GM12891 (cell line): ENCODE results near the gene IL13RA2.

Experiments
- DNase-seq: peaks from one replicate; pipeline ENCODE4 v3.0.0; 2011; ENCODE audit warnings: low spot score; ENCODE audit not compliant: insufficient read length
- FAIRE-seq: peaks from 2 replicates; lab custom pipeline; 2011; peaks lifted over from hg19 to GRCh38; lab: Jason Lieb, UNC
- PAX5 ChIP-seq: IDR thresholded peaks from 2 replicates; pipeline ENCODE4 v1.6.1; 2011; ENCODE audit warnings: low read length, moderate library complexity, mild to moderate bottlenecking; ENCODE audit not compliant: insufficient read depth, severe bottlenecking
- POLR2A ChIP-seq: IDR thresholded peaks from 2 replicates; pipeline ENCODE4 v1.6.1; 2011; ENCODE audit warnings: low read depth, low read length, control low read depth
- POLR2AphosphoS5 ChIP-seq: IDR thresholded peaks from 2 replicates; pipeline ENCODE4 v1.6.1; 2011; ENCODE audit warnings: low read depth, low read length, control low read depth
- POU2F2 ChIP-seq: IDR thresholded peaks from 2 replicates; pipeline ENCODE4 v1.6.1; 2011; ENCODE audit warnings: low read depth, mild to moderate bottlenecking, control low read depth, low read length, moderate library complexity
- SPI1 ChIP-seq: IDR thresholded peaks from 2 replicates; pipeline ENCODE4 v1.6.1; 2011; ENCODE audit warnings: low read depth, low read length, control low read depth
- TAF1 ChIP-seq: IDR thresholded peaks from 2 replicates; pipeline ENCODE4 v1.6.1; 2011; ENCODE audit warnings: low read depth, low read length, control low read depth

IL13RA2 gene

DNA sequence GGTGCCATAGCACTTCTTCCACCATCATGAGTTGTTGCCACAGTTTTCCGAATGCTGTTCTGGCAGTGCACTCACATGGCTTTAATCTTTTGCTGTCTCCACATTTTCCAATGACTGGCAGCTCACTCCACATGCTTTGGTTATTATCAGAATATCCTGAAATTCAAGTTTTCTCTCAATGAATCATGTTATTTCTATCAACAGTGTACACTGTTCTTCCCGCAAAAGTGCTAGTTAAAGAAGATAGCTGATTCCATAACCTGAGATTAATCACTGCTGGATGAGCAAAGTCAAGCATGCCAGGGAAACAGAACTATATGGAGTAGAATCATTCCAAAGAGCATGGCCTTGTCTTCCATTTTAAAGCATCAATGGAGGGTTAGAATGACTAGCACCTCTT is 14.6 kb upstream of the IL13RA2 start:
- DNase-seq (no peak), FAIRE-seq (no peak)
- TF ChIP-seq POLR2AphosphoS5 (no peak), POLR2A (no peak), SPI1 (no peak), POU2F2 (no peak), TAF1 (no peak), PAX5 (no peak)

DNA sequence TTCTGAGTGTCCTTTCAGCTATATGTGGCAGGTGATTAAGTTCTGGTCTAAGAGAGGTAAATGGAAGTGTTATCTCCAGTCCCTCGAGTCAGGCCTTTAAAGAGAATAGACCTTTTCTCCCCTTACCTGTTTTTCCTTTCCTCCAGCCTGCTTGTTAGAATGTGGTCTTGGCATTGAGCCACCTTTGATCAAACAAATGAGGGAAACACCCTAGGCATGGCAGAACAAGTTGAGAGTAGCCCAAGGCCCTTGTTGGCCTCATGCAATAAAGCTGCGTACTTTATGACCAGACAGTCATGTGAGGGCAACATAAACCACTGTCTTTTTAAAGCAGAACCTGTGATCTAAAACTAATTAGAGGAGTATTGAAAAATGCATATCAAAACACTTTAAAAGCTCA is 13.2 kb upstream of the IL13RA2 start:
- FAIRE-seq (peak; percentile 43), DNase-seq (no peak)
- no peak for TF ChIP-seq PAX5
- TF ChIP-seq POU2F2: no peak
- no peak for TF ChIP-seq SPI1

DNA sequence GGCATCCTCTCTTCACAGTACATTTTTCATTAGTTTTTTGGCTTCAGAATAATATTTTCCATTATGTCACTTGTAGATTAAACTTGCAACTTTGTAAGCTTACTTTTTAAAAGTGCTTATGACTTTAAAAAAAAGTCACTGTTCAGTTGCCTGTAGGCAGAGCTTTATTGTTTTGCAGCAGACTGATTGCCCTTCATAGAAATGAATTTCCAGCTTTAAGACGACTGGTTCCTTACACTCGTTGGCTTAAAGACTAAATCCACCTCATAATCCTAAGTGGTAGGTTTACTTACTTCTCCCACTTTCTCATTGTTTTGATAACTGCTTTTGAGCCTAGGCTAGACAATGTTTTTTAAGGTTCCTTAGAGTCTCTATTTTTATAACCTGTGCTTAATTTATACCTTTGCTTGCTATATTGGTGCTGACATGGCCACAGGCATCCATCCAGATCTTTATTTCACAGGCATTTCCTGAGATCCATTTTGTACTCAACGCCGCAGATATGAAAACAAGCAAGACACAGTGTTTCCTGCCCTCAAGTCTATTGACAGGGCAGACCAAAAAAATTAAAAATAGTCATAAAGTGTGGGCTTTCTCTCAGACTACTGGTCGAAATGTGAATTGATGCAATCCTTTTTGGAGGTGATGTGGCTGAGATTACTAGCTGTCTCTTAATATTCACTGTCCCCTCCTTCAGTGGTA is 12.6 kb upstream of the IL13RA2 start:
- DNase-seq (no peak), FAIRE-seq (no peak)
- TF ChIP-seq POLR2AphosphoS5 (no peak), SPI1 (no peak), POLR2A (no peak), POU2F2 (no peak), PAX5 (no peak), TAF1 (no peak)

DNA sequence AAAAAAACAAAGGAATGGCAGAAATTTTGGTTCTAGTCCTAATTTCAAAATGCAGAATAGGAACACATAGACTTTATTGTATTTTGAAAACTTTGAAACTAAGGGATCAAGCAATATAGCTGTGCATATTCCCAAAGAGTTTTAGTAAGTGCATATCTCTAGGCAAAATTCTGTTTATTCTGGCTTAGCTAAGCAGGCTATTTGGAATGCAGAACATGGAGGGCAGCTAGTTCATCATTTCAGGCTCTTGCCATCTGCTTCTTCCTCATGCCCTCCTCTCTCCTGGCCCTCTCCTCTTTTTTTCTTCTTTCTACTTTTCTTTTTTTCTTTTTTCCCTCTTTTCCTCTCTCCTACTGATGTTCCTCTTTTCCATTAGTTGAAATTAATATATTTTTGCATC is 12.0 kb upstream of the IL13RA2 start:
- no peak for FAIRE-seq
- no peak for DNase-seq
- TF ChIP-seq POLR2AphosphoS5 (no peak), PAX5 (no peak), POLR2A (no peak), TAF1 (no peak), POU2F2 (no peak), SPI1 (no peak)

DNA sequence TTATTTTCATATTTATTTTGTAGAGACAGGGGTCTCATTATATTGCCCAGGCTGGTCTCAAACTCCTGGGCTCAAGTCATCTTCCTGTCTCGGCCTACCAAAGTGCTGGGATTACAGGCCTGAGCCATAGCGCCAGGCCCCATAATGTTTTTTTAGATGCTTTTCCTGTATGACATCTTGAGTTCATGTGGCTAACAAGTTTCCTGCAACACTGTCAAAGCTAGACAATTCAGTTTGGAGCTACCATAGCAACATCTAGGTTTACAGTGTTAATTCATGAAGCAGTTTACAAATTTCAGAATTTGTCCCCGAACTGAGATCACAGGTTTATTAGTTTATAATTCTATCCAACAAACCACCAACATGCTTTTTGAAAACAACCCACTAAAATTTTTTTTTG is 6.4 kb upstream of the IL13RA2 start:
- TF ChIP-seq PAX5 (no peak), POU2F2 (no peak), POLR2A (no peak), POLR2AphosphoS5 (no peak), SPI1 (no peak), TAF1 (no peak)
- FAIRE-seq (no peak), DNase-seq (no peak)

DNA sequence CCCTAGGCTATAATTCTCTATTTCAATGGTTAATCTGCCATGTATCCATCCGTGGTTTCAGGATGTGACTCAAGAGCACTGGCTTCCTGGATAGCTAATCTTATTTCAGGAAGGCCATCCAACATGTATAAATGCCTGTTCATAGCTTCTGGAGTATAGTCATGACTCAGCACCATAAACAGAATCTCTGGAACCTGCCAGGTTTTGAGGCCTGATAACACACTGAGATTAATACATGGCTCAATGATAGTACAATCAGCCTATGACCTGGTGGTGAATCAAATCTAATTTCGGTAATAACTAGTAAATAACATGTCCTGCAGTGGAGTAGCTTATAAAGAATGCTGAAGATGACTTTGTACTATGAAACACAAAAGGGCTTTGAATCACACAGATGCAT is 5.7 kb upstream of the IL13RA2 start:
- FAIRE-seq: no peak
- DNase-seq: no peak
- TF ChIP-seq POLR2A (no peak), PAX5 (no peak), SPI1 (no peak), POLR2AphosphoS5 (no peak), TAF1 (no peak), POU2F2 (no peak)

DNA sequence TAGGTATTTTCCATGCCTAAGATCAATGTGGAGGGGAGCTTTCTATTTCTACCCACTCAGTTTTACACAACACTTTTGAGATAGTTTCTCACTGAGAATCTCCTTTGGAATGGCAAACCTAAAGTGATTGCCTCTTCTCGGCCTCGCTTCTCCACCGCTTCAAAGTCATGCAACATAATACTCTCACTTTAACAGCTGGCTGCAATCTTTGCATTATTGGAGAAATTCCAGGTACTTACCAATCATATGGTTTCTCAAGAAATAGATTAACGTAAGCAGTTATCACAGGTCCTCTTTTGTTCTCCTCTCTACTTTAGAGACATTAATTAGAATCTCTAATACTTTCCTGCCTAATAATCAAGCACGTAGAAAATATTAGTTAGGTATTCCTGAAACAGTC is 3.7 kb upstream of the IL13RA2 start:
- TF ChIP-seq POLR2A (no peak), PAX5 (no peak)
- DNase-seq (no peak), FAIRE-seq (no peak)

DNA sequence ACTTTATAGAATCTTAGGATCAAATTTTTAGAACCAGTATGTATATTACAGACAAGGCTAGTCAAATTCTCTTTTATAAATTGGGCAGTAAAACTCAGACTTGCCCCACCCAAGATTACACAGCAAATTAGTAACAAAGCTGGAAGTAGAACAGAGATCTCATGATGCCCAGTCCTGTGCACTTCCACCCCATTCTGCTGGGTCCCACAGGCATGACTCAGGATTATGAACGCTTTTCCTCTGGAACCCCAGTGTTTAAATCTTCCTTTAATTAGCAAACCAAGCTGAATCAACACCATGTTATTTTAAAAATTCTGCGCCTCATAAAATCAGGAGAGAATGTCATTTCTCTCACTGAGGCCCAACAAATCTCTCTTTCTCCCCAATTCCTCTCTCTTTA is 1.5 kb upstream of the IL13RA2 start:
- DNase-seq (no peak), FAIRE-seq (no peak)
- TF ChIP-seq SPI1 (no peak), PAX5 (no peak), POLR2A (no peak)

DNA sequence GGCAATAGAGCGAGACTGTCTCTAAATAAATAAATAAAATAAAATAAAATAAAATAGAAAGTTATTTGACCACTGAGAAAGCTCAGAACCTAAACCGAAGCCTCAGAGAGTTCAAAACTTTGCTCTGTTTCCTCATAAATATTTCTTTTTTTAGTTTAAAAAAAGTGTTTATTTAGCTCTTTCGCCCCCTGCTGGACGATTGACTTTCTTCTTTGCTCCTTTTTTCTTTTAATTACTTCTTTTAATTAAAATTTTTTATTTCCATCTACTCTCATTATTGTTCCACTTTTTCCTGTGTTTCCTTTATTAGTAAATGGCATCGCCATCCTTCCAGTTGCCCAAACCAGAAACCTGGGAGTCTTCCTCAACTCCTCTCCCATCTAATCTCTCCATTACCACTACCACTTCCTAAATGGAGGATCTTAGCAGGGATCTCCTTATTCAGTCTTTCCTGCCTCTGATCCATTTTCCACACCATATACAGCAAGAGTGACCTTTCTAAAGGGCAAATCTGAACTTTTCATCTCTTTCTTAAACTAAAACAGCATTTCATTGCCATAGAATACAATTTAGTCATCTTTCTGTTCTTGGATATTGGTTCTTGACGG is 728 bp upstream of the IL13RA2 start:
- TF ChIP-seq POU2F2 (no peak), PAX5 (no peak), TAF1 (no peak), POLR2AphosphoS5 (no peak), SPI1 (no peak), POLR2A (no peak)
- no peak for FAIRE-seq
- no peak for DNase-seq

DNA sequence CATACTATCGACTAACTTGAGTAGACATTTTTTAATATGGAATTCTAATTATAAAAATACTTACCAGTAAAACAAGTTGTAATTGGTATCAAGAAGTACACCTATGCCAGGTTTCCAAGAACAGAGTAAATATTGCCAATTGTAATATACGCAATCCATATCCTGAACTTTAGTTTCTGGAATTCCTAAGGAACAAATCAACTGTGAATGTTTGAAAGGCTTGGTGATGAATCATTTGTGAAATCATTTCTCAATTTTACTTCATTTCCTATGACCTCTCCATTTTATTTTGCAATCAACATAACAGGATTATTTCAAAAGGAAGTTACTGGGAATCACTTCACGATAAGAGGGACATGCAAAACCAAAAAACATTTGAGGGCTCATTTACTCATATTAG is 3.7 kb downstream of the IL13RA2 start:
- FAIRE-seq: no peak
- TF ChIP-seq TAF1 (no peak), SPI1 (no peak), POU2F2 (no peak), POLR2AphosphoS5 (no peak), POLR2A (no peak), PAX5 (no peak)
- no peak for DNase-seq
